SW480 (cell line): ENCODE measurements around the gene RNF125.
"Not testable (repeated sequence)": the region's sequence is repeated elsewhere in the genome, so short reads cannot be mapped to it uniquely, and the experiment has no call there.

Experiments used
- DNase-seq: peaks from one replicate; pipeline ENCODE4 v3.0.0-alpha.2; 2016; ENCODE audit warnings: low spot score

The RNF125 gene

DNA sequence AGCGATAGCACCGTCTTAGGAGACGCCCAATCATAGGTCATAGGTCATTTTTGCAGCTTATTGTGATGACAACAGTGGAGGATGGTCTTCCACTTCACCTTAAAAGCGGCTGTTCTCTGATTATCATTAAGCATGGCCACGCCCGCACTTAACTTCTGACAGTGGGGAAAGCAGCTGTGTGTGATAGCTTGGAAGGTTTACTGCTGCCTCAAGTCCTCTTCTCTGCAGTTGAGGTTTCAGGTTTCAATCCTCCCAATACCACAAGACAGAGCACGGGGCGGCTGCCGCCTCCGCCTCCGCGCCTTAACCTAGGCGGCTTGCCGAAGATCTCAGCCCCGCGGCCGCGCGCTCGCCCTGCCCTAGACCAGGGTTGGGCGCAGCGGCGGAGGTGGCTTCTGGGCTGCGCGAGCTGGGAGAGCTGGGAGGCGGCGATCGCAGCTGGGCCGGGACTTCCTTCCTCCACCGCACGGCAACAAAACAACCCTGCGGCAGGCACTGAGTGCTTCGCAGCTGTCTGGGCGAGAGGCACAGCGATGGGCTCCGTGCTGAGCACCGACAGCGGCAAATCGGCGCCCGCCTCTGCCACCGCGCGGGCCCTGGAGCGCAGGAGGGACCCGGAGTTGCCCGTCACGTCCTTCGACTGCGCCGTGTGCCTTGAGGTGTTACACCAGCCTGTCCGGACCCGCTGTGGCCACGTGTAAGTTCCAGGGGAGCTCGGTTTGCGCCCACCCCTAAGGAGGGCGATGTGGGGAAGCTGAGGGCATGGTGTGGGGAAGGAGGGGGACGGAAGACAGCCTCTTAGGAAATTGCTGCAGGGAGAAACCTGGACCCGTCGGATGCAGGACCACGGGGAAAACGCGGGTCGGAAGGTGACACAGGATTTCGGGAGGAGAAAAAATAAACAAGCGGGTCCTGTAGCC lies at the start of gene RNF125:
Gene RNF125, plus strand, starts transcription at position 495 of the 920 bp plus-strand sequence. Its CDS starts 39 bp downstream, at position 534.
- DNase-seq = peak; percentile 73

DNA sequence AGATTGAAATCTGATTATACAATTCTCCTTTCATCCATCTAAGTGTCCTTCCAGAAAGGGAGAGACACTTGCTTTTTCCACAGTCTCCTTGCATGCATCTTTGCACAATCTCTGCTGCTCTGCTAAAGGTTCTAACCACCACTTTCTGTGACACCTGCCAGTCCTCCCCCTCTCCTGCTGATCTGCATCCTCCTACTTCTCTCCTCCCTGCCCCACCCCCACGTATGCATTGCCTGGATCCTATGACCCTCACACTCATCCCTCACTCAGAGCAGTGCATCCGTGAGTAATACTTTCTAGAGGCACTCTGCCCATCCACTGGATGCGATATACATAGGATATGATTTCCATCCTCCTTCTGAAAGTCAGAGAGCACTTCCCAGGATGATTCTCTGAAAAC lies 48.0 kb upstream of the RNF125 start:
- no peak for DNase-seq

DNA sequence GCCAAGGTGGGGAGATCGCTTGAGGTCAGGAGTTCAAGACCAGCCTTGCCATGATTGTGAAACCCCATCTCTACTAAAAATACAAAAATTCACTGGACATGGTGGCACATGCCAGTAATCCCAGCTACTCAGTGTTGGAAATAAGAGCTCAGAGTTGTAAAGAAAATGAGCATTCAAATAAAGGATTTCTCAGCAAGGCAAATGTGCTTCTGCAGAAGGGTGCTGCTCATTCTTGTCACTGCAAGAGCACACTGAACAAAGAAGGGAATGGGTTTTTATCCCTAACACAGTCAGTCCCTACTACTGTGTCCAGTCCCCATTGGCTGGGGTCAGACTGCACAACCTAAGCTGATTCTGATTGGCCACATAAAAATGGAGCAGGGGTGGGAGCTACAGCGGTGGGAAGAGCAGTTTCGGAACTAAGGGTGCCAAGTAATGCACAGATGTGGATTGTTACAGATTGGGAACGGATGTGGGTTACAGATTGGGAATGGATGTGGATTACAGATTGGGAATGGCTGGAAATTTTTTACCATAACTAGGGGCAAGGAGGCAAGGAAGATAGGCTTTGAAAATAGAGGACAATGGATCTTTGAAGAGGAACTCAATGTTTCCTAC lies 44.6 kb upstream of the RNF125 start:
- DNase-seq = no peak

DNA sequence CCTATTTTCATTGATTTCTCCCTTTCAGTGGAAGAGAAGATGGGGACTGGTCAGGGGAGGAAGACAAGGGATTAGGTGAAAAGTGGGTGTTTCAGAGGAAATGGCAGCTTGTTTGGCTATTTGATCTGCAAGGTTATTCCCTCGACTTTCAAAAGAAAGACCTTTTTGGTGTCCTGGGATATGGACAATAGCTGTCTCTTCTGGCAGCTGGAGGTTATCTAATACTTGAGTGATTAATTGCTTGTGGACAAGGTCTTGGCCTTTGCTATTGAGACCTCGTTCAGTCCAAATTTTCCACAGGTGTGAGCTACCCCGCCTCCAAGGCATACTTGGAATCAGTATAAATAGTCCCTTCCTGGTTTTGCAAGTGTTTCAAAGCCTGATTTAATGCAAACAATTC lies 42.4 kb upstream of the RNF125 start:
- no peak for DNase-seq

DNA sequence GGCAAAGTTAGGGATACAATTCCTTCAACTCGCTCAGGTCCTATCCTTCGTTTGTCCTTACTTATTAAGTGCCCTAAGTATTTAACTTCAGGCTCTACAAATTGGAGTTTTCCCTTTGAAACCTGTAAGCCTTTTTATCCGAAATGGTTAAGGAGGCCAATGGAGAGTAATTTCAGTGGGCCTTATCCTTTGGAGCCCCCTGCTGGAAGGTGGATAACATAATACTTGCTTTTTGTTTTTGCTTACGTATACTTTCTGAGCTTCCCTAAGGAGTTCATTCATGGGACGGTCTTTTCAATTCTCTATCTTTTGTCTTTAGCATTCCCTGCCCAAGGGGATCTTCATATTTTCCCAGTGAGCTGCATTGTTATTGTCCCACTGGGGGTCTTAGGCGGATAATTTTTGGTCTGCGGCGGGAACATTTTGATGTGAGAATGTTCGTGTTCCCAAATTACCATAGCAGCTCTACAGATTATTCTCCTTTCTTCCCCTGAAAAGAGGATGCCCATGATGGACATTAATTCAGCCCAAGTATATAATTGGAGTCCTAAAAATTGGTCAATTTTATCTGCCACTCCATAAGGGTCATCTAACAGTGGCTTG lies 41.3 kb upstream of the RNF125 start:
- DNase-seq = peak; percentile 11

DNA sequence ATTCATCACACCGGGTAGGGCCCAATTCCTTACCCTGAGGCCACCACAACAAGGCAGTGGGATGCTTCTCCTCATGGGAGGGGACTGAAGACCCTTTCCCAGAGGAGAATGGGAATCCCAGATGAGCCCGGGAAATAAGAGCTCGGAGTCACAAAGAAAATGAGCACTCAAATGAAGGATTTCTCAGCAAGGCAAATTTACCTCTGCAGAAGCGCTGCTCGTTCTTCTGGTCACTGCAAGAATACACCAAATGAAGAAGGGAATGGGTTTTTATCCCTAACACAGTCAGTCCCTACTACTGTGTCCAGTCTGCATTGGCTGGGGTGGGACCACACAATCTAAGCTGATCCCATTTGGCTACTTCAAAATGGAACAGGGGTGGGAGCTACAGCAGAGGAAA lies 40.0 kb upstream of the RNF125 start:
- DNase-seq = no peak

DNA sequence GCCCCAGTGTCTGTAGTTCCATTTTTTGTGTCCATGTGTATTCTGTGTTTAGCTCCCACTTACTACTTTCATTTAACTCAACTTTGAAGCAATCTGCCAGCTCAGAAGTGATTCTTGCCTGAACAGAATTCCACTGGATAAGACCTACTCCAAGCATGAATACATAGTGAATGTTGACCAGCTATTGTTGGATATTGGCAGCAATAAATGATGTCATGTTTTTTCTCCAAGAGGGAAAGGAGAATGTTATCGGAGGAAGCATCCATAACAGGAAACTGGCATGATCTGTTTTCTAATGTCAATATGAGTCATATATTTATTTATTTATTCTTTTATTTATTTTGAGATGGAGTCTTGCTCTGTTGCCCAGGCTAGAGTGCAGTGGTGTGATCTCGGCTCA lies 38.9 kb upstream of the RNF125 start:
- DNase-seq = no peak

DNA sequence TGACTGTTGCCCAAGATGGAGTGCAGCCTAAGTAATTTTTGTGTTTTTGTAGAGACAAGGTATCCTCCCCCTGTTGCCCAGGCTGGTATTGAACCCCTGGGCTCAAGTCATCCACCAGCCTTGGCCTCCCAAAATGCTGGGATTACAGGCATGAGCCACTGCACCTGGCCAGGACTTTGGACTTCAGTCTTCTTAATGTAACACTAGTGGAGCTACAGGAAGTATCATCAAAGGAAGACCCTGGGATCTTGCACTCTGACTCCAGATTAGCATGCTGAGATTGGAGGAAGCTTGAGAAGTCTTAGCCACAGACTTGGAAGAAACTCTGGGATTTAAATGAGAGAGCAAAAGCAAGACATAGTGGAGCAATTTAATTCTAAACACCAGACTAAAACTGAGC lies 37.8 kb upstream of the RNF125 start:
- DNase-seq = no peak

DNA sequence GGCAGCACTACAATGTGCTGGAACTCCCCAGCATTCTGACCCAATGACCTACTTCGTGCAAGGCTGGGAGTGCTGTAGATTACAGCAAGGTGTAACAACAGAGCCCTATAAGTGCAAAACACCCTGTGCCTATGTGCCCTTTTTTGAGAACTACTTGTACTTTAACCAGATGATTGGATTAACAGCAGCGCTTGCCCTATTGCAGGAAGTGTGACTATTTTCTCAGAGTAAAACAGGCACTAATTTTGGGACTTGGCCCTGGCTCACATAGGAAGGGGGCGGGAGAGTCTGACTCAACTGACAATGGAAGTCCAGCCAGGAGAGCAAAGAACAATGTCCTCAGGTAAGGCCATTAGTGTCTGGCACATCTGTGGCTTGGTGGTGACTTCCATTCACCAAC lies 35.6 kb upstream of the RNF125 start:
- no peak for DNase-seq

DNA sequence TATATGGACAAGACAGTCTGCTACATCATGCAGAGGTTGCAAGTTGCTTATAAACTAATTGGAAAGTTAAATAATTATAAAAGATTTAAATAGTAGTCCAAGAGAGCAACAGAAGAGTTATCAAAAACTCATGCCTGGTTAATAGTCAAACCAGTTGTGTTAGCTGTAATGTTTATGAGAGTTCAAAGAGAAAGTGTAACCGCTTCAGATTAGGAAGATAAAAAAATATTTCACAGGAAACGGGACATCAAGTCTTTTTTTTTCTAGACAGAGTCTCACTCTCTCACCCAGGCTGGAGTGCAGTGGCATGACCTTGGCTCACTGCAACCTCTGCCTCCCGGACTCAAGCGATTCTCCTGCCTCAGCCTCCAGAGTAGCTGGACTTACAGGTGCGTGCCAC lies 34.6 kb upstream of the RNF125 start:
- no peak for DNase-seq

DNA sequence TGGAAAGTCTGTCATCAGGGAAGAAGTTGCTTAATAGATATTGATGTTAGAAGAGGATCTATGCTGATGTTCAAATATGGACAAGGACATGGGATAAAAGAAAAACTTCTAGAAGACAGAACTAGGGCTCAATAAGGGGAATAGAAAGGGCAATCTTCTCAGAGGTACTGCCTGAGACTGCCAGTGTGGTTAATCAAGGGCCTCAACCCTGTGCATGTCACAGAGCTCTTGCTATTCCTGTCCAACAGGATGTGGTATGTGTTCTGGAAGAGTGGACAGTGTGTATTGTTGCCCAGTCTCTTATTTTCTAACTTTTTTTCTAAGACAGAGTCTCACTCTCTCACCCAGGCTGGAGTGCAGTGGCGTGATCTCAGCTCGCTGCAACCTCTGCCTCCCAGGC lies 27.8 kb upstream of the RNF125 start:
- DNase-seq = no peak

DNA sequence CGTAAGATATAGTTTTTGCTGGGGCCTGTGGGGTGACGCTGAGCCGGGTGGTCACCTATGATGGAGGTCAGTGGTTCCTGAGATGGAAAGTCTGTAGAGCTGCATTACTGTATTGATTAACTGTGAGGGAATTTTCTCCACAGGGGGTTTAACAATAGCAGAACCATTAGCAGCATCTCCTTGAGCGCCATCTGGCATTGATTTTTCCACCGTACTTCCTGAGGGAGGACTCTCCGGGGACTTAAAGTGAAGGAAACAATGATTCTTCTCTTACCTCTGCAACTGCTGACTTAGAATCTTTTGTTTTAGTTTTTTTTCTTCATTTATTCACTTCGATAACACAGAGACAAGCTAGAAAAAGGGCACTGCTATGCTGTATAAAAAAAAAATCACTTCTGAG lies 22.6 kb upstream of the RNF125 start:
- no peak for DNase-seq

DNA sequence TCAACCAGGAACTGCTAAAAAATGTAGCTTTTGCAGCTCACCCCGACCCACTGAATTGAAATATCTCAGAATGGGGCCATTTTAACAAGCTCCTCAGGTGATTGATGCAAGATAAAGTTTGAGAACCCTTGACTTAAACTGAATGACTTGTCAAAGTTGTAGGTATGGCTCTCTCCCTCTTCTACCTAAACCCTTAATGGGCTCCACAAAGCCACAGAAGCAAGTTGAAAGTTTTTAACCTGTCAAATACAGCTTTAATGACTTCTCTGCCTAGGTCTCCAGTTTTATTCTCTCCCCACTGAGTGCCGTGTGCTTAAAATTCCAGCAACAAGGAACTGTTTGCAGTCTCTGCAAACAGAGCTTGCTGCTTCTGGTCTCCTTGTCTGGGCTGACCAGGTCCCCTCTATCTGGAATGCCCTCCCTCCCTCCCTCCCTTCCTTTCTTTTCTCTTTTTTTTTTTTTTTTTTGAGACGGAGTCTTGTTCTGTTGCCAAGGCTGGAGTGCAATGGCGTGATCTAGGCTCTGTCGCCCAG lies 19.7 kb upstream of the RNF125 start:
- DNase-seq = no peak

DNA sequence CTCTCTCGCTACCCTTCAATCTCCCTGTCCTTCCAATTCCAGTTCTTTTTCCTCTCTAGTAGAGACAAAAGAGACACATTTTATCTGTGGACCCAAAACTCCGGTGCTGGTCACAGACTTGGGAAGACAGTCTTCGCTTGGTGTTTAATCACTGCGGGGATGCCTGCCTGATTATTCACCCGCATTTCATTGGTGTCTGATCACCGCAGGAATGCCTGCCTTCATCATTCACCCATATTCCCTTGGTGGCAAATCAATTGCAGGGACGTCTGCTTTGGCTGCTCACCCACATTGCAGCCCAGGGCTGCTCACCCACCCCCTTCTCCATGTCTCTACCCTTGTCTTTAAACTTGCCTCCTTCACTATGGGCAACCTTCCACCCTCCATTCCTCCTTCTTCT lies 17.5 kb upstream of the RNF125 start:
- not testable (repeated sequence) for DNase-seq

DNA sequence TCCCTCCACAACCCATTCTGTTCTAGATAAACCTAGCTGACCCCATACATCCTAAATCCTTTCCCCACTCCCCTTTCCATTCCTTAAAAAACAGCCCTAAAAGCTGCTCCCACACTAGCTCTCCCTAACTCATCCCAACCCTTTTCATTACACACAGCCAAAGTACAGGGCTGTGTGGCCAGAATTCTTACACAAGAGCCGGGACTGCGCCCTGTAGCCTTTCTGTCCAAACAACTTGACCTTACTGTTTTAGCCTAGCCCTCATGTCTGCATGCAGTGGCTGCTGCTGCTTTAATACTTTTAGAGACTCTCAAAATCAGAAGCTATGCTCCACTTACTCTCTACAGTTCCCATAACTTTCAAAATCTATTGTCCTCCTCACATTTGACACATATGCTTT lies 14.8 kb upstream of the RNF125 start:
- DNase-seq = not testable (repeated sequence)

DNA sequence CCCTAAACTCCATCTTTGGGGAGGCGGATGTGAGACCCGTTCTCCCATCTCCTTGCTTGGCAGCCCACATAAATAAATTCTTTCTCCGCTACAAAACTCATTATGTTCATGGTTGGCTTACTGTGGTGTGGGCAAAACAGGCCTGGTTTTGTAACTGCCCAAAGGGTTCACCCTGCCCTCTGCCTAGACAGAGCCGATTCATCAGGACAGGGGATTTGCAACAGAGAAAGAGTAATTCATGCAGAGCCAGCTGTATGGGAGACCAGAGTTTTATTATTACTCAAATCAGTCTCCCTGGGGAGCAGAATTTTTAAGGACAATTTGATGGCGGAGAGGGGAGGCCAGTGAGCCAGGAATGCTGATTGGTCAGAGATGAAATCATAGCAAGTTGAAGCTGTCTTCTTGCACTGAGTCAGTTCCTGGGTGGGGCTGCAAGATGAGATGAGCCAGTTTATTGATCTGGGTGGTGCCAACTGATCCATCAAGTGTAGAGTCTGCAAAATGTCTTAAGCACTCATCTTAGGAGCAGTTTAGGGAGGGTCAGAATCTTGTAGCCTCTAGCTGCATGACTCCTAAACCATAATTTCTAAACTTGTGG lies 8.4 kb upstream of the RNF125 start:
- no peak for DNase-seq

DNA sequence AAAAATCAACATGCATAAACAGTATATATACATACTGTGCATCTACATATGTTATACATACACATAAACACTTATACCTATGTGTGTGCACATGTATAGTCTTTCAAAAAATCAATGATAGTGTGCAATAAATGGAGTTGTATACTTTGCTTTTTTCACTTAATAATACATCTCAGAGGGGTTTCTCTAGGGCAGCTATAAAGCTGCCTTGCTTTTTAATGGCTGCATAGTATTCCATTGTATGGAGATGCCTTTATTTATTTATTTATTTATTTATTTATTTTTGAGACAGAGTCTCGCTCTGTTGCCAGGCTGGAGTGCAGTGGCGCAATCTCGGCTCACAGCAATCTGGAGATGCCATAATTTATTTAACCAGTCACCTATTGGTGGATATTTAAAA lies 7.4 kb upstream of the RNF125 start:
- DNase-seq = no peak

DNA sequence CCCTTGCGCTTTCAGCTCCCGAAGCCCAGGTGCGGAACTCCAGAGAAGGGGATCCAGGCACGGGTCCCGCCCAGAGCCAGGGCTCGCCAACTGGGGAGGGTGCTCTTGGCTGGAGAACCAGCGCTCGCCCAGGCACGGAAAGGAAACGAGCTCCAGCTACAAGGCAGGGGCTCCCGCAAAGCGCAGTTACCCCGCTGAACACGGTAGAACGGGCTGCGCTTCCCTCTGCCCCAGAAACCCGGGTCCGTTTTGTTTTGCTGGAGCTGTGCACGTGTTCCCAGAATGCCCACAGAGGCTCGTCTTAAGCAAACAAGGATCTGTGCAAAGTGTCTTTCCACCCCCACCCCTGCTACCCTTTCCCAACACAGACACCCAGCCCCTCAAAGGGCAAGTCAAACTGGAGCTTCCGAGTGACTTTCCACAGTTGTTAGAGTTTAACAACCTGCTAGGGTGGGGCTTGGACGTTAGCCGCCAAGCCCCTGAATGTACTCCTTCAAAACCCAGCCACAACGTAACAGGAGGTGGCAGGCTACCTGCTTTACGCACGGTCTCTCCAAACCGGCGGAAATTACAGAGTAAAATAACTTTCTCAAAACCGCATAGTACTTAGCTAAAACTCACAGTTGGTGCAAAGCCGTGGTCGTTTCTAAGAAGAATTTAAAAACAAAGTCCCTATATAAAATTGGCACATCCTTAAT lies 775 bp downstream of the RNF125 start:
- peak; percentile 44 for DNase-seq

DNA sequence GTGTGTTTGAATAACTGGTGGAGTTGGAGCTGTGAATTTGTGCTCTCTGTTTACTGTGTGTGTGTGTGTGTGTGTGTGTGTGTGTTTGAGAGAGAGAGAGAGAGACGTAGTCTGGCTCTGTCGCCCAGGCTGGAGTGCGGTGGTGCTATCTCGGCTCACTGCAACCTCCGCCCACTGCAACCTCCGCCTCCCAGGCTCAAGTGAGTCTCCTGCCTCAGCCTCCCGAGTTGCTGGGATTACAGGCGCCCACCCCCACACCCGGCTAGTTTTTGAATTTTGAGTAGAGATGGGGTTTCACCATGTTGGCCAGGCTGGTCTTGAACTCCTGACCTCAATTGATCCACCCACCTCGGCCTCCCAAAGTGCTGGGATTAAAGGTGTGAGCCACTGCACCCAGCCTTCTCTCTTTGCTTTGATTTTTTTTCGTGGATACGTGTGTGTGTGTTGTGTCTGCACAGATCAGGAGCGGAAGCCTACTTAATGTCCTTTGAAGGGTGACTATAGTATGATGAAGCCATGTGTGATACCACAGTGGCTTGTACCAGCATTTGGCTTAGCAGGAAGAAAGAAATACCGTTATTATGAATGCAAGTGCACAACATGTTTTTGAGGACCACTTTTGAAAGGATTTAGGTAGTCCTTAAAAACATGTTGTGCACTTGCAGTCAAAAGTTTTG lies 1.5 kb downstream of the RNF125 start:
- not testable (repeated sequence) for DNase-seq

DNA sequence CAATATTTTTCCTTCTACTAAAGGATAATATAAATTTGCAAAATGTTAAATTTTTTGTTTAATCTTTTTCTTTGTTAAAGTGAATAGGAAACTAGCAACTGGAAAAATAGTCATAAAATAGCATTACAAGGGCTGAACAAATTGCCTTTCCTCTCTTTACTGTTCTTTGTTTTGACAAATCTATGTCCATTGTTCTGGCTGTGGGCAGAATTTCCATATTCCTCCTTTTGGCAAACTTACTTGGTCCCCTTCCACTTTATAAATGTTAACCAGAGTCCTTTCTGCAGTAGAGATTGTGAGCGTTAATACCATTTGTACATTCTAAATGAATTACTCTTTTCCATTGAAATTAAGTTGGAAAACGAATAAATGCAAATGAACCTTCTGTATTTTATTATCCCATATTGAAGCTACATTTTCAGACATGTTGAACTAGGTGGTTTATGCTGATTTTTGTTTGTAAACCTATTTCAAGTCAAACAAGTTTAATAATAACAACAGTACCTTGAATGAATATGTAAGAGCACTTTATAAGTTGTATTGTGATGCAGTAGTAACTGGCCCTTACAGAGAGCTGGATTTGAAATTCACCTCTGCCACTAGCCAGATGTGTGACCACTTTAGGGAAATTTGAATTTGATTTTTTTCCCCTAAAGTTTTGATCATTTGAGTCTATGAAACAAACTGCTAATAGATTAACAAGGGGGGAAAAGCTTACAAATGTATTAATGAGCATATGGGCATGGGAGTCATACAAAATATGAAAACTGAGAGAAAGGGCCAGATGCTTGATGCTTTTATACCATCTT lies 3.3 kb downstream of the RNF125 start:
- no peak for DNase-seq
